HG03039 (cell line): Measurements from ENCODE around the gene SORCS1.

Experiments
- ATAC-seq: cut with Tn5 transposase; IDR thresholded peaks from one replicate; pipeline ENCODE4 v1.9.1; 2021; ENCODE audit warnings: mild to moderate bottlenecking, moderate library complexity; ENCODE audit not compliant: unreplicated experiment

The SORCS1 gene

GRCh38 chr10:106910666-106911065 is 253.8 kb downstream of the SORCS1 start:
- no peak for ATAC-seq

- ATAC-seq: no peak
Measured at GRCh38 chr10:106908225-106908624, 256.3 kb downstream of the SORCS1 start.

- no peak for ATAC-seq
Measured at GRCh38 chr10:106904209-106904608, 260.3 kb downstream of the SORCS1 start.

GRCh38 chr10:106903180-106903579 is 261.3 kb downstream of the SORCS1 start:
- ATAC-seq: no peak

GRCh38 chr10:106900016-106900652 is 264.4 kb downstream of the SORCS1 start:
- no peak for ATAC-seq

GRCh38 chr10:106898446-106898845 is 266.1 kb downstream of the SORCS1 start:
- ATAC-seq: no peak

- ATAC-seq: no peak
Measured at GRCh38 chr10:106897719-106898118, 266.8 kb downstream of the SORCS1 start.

GRCh38 chr10:106894692-106895091 is 269.8 kb downstream of the SORCS1 start:
- no peak for ATAC-seq

- ATAC-seq: no peak
Measured at GRCh38 chr10:106877574-106877973, 286.9 kb downstream of the SORCS1 start.

GRCh38 chr10:106874604-106874889 is 290.0 kb downstream of the SORCS1 start:
- no peak for ATAC-seq

- ATAC-seq: no peak
Measured at GRCh38 chr10:106873770-106874603, 290.5 kb downstream of the SORCS1 start.

GRCh38 chr10:106872176-106872575 is 292.3 kb downstream of the SORCS1 start:
- no peak for ATAC-seq

GRCh38 chr10:106866244-106866845 is 298.2 kb downstream of the SORCS1 start:
- ATAC-seq: no peak

GRCh38 chr10:106864031-106864430 is 300.5 kb downstream of the SORCS1 start:
- ATAC-seq: no peak

GRCh38 chr10:106863549-106863948 is 301.0 kb downstream of the SORCS1 start:
- no peak for ATAC-seq

- no peak for ATAC-seq
Measured at GRCh38 chr10:106859892-106860652, 304.4 kb downstream of the SORCS1 start.

- no peak for ATAC-seq
Measured at GRCh38 chr10:106857728-106858127, 306.8 kb downstream of the SORCS1 start.

GRCh38 chr10:106857213-106857612 is 307.3 kb downstream of the SORCS1 start:
- ATAC-seq: no peak

- ATAC-seq: peak; percentile 95
Measured at GRCh38 chr10:106836933-106837663, 327.4 kb downstream of the SORCS1 start.

- no peak for ATAC-seq
Measured at GRCh38 chr10:106832846-106833245, 331.7 kb downstream of the SORCS1 start.

GRCh38 chr10:106830471-106830870 is 334.0 kb downstream of the SORCS1 start:
- no peak for ATAC-seq
